ENCODE measurements around the gene CD1E. TPM values are rescaled to one million over a fixed set of nuclear protein-coding genes. Genes with fewer than 3 reads are reported as not detected.

CD1E gene
- total and polyA plus RNA-seq, 10 of the 15 experiments (the other 5 are each of a cell fraction or from before 2014, with no cell fraction given): 0.05 to 0.07 (median 0.05) TPM; not detected in 7

DNA sequence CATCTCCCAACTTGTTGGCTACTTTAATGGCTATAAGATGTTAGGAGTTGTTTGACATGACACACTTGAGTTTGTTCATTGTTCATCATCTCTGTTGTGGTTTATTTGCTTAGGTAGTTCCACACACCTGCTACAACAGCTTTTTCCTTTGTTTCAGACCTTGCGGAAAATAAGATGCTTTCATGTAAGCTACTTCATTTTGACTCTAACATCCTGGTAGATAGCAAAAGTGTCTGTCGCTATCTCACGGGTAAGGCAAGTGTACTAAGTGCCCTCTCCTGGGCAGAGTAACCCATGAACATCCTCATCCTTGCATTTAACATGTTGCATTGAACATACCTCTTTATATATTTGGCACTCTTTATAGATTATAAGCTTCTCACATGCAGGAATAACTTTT, 47.2 kb downstream of the CD1E start (continued):
- TF ChIP-seq TAF1 (IDR thresholded peaks at IDR 0.05; ENCODE audit: borderline replicate concordance, low read depth, low read length): no peak
- no peak for TF ChIP-seq E4F1 (IDR thresholded peaks at IDR 0.05; ENCODE audit: borderline replicate concordance, partially characterized antibody)

- POLR2A ChIA-PET: no interaction called here
- H3K9ac ChIP-seq (ENCODE audit: control insufficient read depth, insufficient read depth, low read length): no peak overlapping the region
- TF ChIP-seq CBFB (IDR thresholded peaks at IDR 0.05; ENCODE audit: low read depth) (no peak), GATAD2B (conservative IDR thresholded peaks at IDR 0.05; ENCODE audit: low read depth) (no peak), RBBP5 (conservative IDR thresholded peaks at IDR 0.05) (no peak), MYB (IDR thresholded peaks at IDR 0.05; ENCODE audit: borderline replicate concordance, low read depth, low read length) (no peak), MTA2 (IDR thresholded peaks at IDR 0.05; ENCODE audit: low read depth) (no peak), PAX8 (IDR thresholded peaks at IDR 0.05) (no peak), CTCF (IDR thresholded peaks at IDR 0.05 in 2 of 3, conservative IDR thresholded peaks at IDR 0.05 in 1 of 3; ENCODE audit: control insufficient read depth in 2 of 3, extremely low read depth in 1 of 3, insufficient read depth in 1 of 3, low read depth in 3 of 3, low read length in 3 of 3) (no peak), USF1 (IDR thresholded peaks at IDR 0.05; ENCODE audit: borderline replicate concordance, extremely low read length, insufficient read depth, low read depth, low read length) (no peak), ZZZ3 (IDR thresholded peaks at IDR 0.05; ENCODE audit: control insufficient read depth, insufficient read length, low read depth) (no peak)
- TF ChIP-seq, protein P1, sequence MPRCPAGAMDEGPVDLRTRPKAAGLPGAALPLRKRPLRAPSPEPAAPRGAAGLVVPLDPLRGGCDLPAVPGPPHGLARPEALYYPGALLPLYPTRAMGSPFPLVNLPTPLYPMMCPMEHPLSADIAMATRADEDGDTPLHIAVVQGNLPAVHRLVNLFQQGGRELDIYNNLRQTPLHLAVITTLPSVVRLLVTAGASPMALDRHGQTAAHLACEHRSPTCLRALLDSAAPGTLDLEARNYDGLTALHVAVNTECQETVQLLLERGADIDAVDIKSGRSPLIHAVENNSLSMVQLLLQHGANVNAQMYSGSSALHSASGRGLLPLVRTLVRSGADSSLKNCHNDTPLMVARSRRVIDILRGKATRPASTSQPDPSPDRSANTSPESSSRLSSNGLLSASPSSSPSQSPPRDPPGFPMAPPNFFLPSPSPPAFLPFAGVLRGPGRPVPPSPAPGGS (IDR thresholded peaks at IDR 0.05; ENCODE audit: borderline replicate concordance, insufficient read depth, low read depth, low read length, poor library complexity, severe bottlenecking): no peak
- TF ChIP-seq, protein P2, sequence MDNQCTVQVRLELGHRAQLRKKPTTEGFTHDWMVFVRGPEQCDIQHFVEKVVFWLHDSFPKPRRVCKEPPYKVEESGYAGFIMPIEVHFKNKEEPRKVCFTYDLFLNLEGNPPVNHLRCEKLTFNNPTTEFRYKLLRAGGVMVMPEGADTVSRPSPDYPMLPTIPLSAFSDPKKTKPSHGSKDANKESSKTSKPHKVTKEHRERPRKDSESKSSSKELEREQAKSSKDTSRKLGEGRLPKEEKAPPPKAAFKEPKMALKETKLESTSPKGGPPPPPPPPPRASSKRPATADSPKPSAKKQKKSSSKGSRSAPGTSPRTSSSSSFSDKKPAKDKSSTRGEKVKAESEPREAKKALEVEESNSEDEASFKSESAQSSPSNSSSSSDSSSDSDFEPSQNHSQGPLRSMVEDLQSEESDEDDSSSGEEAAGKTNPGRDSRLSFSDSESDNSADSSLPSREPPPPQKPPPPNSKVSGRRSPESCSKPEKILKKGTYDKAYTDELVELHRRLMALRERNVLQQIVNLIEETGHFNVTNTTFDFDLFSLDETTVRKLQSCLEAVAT (IDR thresholded peaks at IDR 0.05): no peak
- in situ Hi-C loops (cut with MboI) (no loop called here), intact Hi-C loops (cut with micrococcal nuclease; ENCODE audit: unreplicated experiment) (no loop called here)
- H2AFZ ChIP-seq (ENCODE audit: control insufficient read depth, low read depth, low read length): no peak overlapping the region
- no peak overlapping the region for H3K4me3 ChIP-seq
- H3K36me3 ChIP-seq (ENCODE audit: control insufficient read depth in 2 of 2, insufficient read depth in 2 of 2, low read length in 1 of 2): no peaks in the 10 kb centered on the region
- no TSS peak for BruUV-seq (replicated peaks)
- ATAC-seq (no peak), DNase-seq (ENCODE audit: low read depth, low spot score) (no peak), FAIRE-seq (no peak)
- WGBS (ENCODE audit: insufficient coverage, insufficient replicate concordance, low lambda C conversion rate, missing lambda C conversion rate): 64% methylated on average over 5 of the region's 5 CpGs
- H3K79me2 ChIP-seq (ENCODE audit: control insufficient read depth, insufficient read depth, low read length): no peaks in the 10 kb centered on the region
- H3K9me3 ChIP-seq (replicated peaks; ENCODE audit: control insufficient read depth, insufficient read depth, low read length): no peaks in the 10 kb centered on the region
- H3K27me3 ChIP-seq (replicated peaks in 1 of 2; ENCODE audit: control insufficient read depth in 2 of 2, insufficient read depth in 2 of 2, low read length in 1 of 2): no peaks in the 10 kb centered on the region
- SMC1A ChIA-PET (ENCODE audit: uncharacterized antibody, unreplicated experiment): interaction anchor here (1.0 to 1.3 kb wide), 2 partner anchors 11 to 1003 kb away, joined by 3 read pairs; no protein-coding TSS in a partner anchor
- H3K4me1 ChIP-seq (ENCODE audit: control insufficient read depth, insufficient read depth, low read length): no peaks in the 10 kb centered on the region
- no peak overlapping the region for H3K27ac ChIP-seq (ENCODE audit: control insufficient read depth, insufficient read depth)
- RAD21 ChIA-PET (ENCODE audit: unreplicated experiment): no interaction called here
- H3K4me2 ChIP-seq (ENCODE audit: control insufficient read depth, insufficient read depth): no peak overlapping the region
- no peaks in the 10 kb centered on the region for H4K20me1 ChIP-seq (ENCODE audit: control insufficient read depth, insufficient read depth)
- CTCF ChIA-PET: no interaction called here
Measured at GRCh38 chr1:158407092-158407491, 53.4 kb downstream of the CD1E start.
